Measurements from ENCODE around the gene ENTPD3.

ENTPD3 gene

DNA sequence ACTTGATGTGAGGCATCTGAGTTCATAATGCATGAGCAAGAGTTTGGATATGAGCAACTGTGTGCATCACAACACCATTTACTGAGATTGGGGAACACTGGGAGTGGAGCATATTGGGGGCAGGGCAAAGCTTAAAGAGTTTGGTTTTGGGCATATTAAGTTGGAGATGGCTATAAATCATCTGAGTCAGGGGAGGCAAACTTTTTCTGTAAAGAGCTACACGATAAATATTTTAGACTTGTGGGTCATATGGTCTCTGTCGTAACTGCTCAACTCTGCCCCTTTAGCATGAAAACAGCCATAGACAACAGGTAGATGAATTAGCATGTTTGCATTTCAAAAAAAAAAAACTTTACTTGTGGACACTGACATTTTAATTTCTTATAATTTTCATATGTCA is 20.0 kb downstream of the ENTPD3 start:
- H3K36me3 ChIP-seq: no peaks in the 10 kb centered on the region
- H3K27ac ChIP-seq: no peak overlapping the region
- no peak for DNase-seq
- H3K4me1 ChIP-seq: no peaks in the 10 kb centered on the region
- TF ChIP-seq, protein P1, sequence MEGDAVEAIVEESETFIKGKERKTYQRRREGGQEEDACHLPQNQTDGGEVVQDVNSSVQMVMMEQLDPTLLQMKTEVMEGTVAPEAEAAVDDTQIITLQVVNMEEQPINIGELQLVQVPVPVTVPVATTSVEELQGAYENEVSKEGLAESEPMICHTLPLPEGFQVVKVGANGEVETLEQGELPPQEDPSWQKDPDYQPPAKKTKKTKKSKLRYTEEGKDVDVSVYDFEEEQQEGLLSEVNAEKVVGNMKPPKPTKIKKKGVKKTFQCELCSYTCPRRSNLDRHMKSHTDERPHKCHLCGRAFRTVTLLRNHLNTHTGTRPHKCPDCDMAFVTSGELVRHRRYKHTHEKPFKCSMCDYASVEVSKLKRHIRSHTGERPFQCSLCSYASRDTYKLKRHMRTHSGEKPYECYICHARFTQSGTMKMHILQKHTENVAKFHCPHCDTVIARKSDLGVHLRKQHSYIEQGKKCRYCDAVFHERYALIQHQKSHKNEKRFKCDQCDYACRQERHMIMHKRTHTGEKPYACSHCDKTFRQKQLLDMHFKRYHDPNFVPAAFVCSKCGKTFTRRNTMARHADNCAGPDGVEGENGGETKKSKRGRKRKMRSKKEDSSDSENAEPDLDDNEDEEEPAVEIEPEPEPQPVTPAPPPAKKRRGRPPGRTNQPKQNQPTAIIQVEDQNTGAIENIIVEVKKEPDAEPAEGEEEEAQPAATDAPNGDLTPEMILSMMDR (IDR thresholded peaks at IDR 0.05): no peak
- no peaks in the 10 kb centered on the region for H3K9me3 ChIP-seq
- no peaks in the 10 kb centered on the region for H3K27me3 ChIP-seq
- intact Hi-C loops (cut with DNase I; ENCODE audit: low total_unique reads): no loop called here
- no peak overlapping the region for H3K4me3 ChIP-seq

- H3K4me1 ChIP-seq: no peaks in the 10 kb centered on the region
- no peaks in the 10 kb centered on the region for H3K27me3 ChIP-seq
- no peak overlapping the region for H3K27ac ChIP-seq
- intact Hi-C loops (cut with DNase I; ENCODE audit: low total_unique reads): no loop called here
- H3K4me3 ChIP-seq: no peak overlapping the region
- TF ChIP-seq, protein P1 (IDR thresholded peaks at IDR 0.05): no peak
- no peak for DNase-seq
- no peaks in the 10 kb centered on the region for H3K9me3 ChIP-seq
- no peaks in the 10 kb centered on the region for H3K36me3 ChIP-seq
These were observed 20.6 kb downstream of the ENTPD3 start for GRCh38 chr3:40407611-40408010.

DNA sequence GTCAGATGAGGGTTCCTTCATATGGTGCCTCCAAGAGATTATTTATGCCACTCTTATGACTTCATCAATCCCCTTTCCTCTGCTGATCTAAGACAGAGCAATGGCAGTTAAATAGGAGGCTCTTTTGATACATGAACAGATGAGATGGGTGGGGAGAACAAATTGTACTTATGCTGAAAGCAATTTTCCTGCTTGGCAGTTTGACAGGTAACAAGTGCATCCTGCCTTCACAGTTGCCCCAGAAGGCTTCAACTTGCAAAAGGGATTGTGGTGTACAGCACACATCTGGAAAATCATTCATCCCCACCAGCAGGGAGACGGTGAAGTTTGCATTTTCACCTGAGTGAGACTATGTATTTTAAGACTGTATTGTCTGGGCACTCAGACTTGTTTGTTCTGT is 27.3 kb downstream of the ENTPD3 start:
- Histone ChIP-seq H3K4me3 (no peak overlapping the region), H3K36me3 (no peaks in the 10 kb centered on the region), H3K27me3 (no peaks in the 10 kb centered on the region), H3K4me1 (no peaks in the 10 kb centered on the region), H3K9me3 (no peaks in the 10 kb centered on the region), H3K27ac (no peak overlapping the region)
- intact Hi-C loops (cut with DNase I; ENCODE audit: low total_unique reads): no loop called here
- TF ChIP-seq, protein P1 (IDR thresholded peaks at IDR 0.05): no peak
- no peak for DNase-seq

DNA sequence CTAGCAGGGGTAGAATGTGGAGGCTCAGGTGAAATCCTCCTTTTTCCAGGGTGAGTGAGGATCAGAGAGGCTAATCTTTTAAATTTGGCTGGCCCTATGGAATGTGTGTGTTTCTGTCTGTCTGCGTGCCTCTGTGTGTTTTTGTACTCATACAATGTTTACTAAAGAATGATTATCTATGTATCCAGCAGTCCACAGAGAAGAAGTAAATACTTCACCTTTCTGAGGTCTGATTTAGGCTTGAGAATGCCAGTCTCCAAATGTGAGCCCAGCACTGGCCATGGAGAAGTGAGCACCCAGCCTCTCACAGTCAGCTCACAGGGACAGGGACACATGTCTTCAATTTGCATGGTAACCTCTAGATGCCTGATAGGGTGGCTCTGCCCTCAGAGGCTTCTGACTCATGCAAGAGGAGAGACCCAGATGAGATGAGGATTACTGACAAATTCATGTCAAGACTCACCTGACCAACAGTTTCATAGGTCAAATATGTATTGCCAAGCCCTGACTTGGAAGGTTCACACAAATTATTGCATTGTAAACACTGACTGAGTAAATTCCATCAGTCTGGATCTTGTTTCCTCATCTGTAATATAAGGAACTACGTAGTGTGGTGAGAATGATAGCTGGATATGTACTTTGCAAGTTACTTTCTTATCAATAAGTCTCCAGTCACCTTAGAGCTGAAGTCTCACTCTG is 31.0 kb downstream of the ENTPD3 start:
- TF ChIP-seq, protein P1 (IDR thresholded peaks at IDR 0.05): no peak
- no peak overlapping the region for H3K27ac ChIP-seq
- intact Hi-C loops (cut with DNase I; ENCODE audit: low total_unique reads): no loop called here
- H3K36me3 ChIP-seq: peaks cover 0 to 5% (median 0%) of the 10 kb centered on the region in 3 donors
- no peaks in the 10 kb centered on the region for H3K4me1 ChIP-seq
- H3K9me3 ChIP-seq: no peaks in the 10 kb centered on the region
- DNase-seq: no peak
- H3K27me3 ChIP-seq: no peaks in the 10 kb centered on the region
- no peak overlapping the region for H3K4me3 ChIP-seq

DNA sequence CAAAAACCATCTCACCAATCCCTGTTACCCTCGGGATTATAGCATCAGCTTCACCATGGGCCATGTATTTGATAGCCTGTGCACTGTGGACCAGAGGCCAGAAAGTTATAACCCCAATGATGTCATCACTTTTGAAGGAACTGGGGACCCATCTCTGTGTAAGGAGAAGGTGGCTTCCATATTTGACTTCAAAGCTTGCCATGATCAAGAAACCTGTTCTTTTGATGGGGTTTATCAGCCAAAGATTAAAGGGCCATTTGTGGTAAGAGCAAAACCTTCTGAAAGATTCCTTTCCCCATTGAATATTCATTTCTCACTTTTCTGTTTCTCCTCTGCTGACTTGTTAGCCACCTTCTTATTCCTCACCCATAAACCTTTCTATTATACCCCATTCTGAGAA is 35.9 kb downstream of the ENTPD3 start:
- intact Hi-C loops (cut with DNase I; ENCODE audit: low total_unique reads): no loop called here
- no peak for DNase-seq

More for the DNA sequence above, 35.9 kb downstream of the ENTPD3 start:
- Histone ChIP-seq H3K4me1 (no peaks in the 10 kb centered on the region), H3K27ac (no peak overlapping the region), H3K27me3 (no peaks in the 10 kb centered on the region), H3K9me3 (no peaks in the 10 kb centered on the region), H3K4me3 (no peak overlapping the region), H3K36me3 (peaks cover 0 to 5% (median 0%) of the 10 kb centered on the region in 3 donors)
- TF ChIP-seq, protein P1 (IDR thresholded peaks at IDR 0.05): no peak
